SH-SY5Y (cell line): Measurements from ENCODE around the gene MRAS.

ENCODE experiments used
- GATA2 ChIP-seq: IDR thresholded peaks from 2 replicates; pipeline ENCODE4 v1.6.1; 2011; ENCODE audit warnings: mild to moderate bottlenecking, low read depth, low read length
- GATA3 ChIP-seq: IDR thresholded peaks from 2 replicates; pipeline ENCODE4 v1.6.1; 2011; ENCODE audit warnings: low read depth, mild to moderate bottlenecking, low read length, moderate library complexity

The MRAS gene

DNA sequence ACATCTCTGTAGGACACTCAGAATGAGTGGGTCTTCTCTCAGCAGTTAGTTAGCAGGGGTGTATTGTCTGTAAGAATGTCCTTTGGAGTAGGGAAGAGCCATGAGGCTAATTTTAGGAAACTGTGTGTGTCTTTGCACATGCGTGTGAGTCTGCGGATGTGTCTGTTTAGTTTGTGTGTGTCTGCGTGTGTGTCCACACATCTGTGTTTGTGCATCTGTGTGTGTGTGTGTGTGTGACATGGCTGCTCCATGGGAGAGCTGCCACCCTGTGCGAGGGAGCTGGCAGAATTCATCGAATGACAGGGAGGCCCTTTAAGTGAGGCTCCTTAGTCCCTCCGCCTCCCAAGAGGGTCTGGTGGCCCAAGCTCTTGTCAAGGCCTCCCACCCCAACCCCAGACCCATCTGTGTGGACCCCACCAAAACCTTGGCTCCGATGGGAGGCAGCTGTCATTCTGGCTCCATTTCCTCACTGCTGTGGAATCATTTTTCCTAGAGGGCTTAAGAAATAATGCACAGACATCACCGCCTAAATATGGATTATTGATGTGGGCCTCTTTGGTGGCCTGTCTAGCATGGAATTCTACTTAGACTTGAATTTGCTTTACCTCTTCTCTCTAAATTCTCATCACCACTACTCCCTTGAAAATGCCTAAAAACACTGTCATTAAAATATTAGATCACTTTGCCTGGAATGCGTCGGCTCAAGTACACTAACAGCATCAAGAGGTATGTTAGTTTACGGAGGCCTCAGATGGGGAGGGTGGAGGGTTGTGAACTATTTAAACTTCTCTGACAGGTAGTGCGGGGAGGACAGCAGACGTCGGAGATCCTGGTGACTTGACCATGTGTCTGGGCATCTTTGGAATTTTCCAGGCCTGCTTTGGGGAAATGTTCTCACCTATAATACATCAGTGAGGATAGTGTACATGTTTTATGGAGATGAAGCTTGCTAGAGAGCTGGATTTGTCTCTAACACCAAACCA is 95.4 kb downstream of the MRAS start:
- TF ChIP-seq GATA3 (no peak), GATA2 (no peak)

DNA sequence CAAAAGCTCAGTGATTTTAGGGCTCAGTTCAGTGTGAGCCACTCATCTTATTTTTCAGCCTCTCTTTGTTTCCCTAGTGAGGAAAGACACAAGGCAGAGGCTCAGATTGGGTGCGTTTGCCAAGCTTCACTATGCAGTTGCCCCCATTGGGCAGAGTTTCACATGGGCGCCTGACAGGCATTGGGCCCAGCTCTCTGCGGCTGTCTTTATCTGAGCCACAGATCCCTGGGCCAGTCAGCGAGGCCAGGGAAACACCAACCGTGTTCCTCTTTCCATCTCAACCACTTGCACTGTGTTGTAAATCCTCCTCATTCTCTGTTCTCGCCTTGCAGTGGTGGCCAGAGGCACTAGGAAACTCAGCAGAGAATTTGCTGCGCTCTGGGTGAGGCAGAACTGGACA is 96.9 kb downstream of the MRAS start:
- TF ChIP-seq GATA3 (no peak), GATA2 (no peak)

DNA sequence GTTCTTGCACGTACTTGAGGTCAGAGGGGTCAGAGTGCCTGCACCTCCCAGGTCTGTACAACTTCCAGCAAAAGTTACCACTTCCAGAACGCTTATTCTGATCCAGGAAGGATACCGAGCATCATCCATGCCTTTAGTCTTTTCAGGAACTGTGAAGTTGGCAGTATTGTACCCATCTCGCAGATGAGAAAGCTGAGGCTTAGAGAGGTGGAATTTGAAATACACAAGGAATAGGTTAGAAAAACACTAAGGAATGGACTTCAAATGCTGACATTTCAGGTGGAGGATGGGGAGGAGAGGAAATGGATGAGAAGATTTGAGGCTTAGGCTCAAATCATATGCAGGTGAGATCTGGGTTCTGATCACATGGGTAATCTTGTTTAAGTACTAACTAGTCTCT is 97.3 kb downstream of the MRAS start:
- TF ChIP-seq GATA3 (no peak), GATA2 (no peak)

DNA sequence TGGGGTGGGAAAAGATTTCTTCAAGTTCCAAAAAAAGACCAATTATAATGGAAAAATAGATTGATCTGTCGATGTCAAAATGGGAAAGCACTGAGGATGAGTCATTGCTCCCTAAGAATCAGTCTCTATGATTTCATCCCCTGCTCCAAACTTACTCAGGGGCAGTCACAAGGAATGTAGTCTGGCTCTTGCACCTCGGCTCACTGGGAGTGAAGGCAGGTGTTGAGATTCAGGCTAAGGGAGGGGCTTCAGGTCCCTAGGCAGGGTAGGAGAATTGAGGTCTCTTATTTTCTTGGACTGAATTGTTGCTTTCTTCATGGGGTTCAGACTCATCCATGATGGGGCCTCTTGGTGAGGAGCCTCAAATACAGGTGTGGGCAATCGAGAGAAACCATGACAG is 100.3 kb downstream of the MRAS start:
- TF ChIP-seq GATA2 (no peak), GATA3 (no peak)

DNA sequence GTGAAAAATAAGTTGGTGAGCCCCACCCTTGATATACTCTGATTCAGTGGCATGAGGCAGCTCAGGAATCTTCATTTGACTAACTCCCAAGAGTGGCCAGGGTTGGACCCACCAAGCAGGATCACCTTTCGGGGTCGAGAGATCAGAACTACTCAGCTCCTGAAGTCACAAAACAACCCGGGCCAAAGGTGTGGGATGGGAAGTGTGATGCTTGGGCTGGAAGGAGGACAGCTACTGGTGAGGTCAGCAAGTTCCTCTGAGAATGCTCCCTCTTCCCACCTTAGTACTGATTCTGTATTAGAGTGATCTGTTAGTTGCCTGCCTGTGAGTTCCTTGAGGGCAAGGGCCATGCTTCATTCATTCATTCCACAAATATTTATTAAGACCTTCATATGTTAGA is 101.1 kb downstream of the MRAS start:
- TF ChIP-seq GATA2, result no peak
- TF ChIP-seq GATA3, result no peak

DNA sequence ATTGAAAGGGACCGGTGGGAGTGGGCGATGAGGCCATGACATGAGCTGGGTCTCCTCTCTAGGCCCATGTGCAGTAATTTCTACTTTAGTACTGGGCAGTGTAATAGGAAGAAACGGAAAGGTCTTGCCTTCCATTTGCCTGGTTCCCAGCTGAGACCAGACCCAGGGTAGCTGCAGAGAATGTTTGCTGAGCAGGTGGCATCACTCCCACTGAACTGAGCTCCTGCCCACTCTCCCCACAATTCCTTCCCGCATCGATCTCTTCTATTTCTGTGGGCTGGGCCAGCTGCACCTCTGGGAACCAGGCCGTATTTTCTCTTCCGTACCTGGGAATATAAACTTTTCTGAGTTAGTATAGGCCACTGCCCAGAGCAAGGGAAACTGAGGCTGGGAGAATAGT is 101.8 kb downstream of the MRAS start:
- TF ChIP-seq GATA2 (no peak), GATA3 (no peak)

DNA sequence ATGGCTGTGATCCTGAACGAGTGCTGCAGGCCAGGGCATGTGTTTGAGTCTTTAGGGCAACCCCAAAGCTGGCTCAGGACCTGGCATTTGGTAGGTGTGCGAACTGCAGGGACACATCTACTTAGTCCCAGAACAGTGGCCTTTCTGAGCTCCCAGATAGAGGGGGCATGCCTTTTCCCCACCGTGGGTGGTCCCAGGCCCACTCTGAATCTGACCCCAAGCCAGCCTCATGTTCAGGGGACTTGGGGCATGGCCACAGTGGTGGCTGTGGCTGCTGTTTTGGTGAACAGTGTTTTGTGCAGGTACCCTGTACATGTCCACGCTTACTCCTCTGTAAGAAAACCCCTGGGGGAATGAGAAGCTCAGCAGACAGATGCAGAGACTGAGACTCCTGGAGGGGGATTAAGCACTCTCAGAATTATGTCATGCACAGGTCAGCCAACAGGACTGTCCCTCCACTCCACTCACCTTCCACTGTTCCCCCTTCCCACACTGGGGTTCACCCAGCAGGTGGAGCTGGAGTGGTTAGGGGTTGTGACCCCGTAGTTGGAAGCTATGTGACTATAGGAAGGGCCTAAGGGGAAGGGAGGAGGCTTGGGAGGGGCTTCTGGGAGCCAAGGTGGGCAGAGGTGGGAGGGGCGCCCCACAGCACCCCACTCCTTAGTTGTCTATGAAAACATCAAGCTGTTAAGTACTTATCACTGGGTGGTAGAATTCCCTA is 102.5 kb downstream of the MRAS start:
- TF ChIP-seq GATA3, result no peak
- TF ChIP-seq GATA2, result no peak

DNA sequence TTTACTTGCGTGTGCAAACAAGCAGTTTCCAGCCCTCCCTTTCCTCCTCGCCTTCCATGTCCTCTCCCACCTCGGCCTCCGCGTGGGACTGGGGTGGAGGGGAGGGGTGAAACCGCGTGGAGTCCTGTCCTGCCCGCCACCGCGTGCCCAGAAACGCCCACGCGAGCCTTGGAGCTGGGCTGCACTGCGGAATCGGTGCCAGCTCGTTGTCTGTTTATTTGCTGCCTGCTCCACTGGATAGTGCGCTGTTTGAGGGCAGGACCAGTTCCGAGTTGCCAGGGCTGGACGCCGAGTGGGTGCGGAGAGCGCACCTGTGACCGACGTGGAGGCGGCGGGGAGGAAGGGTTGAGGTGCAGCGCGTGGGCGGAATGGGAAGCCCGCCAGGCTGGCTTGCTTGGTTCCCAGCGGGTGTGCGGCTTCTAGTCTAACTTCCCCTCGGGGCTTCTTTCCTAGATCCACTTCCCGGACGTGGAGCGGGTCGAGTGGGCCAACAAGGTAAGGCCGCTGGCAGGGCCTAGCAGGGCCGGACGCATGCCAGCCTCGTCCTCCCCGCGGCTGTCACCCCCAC is 103.3 kb downstream of the MRAS start:
- TF ChIP-seq GATA3, result no peak
- no peak for TF ChIP-seq GATA2

DNA sequence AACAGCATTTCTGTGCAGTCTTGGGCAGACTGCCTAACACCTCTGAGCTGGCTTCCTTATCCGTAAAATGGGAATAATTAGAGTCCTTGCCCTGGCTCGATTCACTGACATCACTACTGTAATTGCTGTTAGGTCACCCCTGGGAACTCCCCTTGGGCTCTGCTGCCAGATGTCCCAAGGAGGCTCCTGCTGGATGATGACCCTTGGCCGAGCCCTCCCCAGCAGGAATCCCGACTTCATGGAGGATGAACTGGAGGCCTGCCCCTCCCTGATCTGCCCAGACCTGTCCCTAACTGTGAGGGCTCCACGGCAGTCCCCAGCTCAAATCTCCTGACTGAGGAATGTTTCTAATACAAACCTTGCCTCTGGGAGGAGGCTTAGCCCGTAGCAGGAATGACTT is 104.1 kb downstream of the MRAS start:
- TF ChIP-seq GATA2 (no peak), GATA3 (no peak)
